Mesendoderm (in vitro differentiated cells): Measurements from ENCODE around the gene AGTRAP.

Experiments
- DNase-seq: peaks from one replicate; pipeline ENCODE4 v3.0.0; 2013
- H2AK5ac ChIP-seq: 2 replicates; pipeline ENCODE4 v1.6.1; 2013; ENCODE audit warnings: low read length, inconsistent platforms
- H2BK120ac ChIP-seq: 2 replicates; pipeline ENCODE4 v1.6.1; 2013; ENCODE audit warnings: low read depth, mild to moderate bottlenecking, low read length, moderate library complexity, mixed read lengths
- H2BK15ac ChIP-seq: replicated peaks from 2 replicates; pipeline ENCODE4 v1.6.1; 2013; ENCODE audit warnings: low read depth, mild to moderate bottlenecking, moderate library complexity
- H2BK5ac ChIP-seq: 2 replicates; pipeline ENCODE4 v1.6.1; 2013; ENCODE audit warnings: low read length, inconsistent platforms
- H3K18ac ChIP-seq: 2 replicates; pipeline ENCODE4 v1.6.1; 2013; ENCODE audit warnings: mild to moderate bottlenecking, low read length, mixed read lengths
- H3K23ac ChIP-seq: one replicate; pipeline ENCODE4 v1.6.1; 2013; ENCODE audit warnings: low read length
- H3K27ac ChIP-seq: 2 replicates; pipeline ENCODE4 v1.5.1; 2013; ENCODE audit warnings: low read depth, mild to moderate bottlenecking, inconsistent platforms, low read length, moderate library complexity
- H3K27me3 ChIP-seq: 2 replicates; pipeline ENCODE4 v1.6.1; 2013; ENCODE audit warnings: low read length, control low read depth, mild to moderate bottlenecking, inconsistent platforms; ENCODE audit not compliant: insufficient read depth, poor library complexity
- H3K36me3 ChIP-seq: 2 replicates; pipeline ENCODE4 v1.6.1; 2013; ENCODE audit warnings: low read length, inconsistent platforms; ENCODE audit not compliant: control insufficient read depth, insufficient read depth
- H3K4ac ChIP-seq: one replicate; pipeline ENCODE4 v1.6.1; 2013; ENCODE audit warnings: low read depth, mild to moderate bottlenecking, low read length, moderate library complexity
- H3K4me1 ChIP-seq: 2 replicates; pipeline ENCODE4 v1.6.1; 2013; ENCODE audit warnings: low read depth, low read length, inconsistent platforms; ENCODE audit not compliant: control insufficient read depth
- H3K4me2 ChIP-seq: 2 replicates; pipeline ENCODE4 v1.6.1; 2013; ENCODE audit warnings: low read length
- H3K4me3 ChIP-seq: 2 replicates; pipeline ENCODE4 v1.5.1; 2013; ENCODE audit warnings: mild to moderate bottlenecking, low read length
- H3K56ac ChIP-seq: one replicate; pipeline ENCODE4 v1.6.1; 2013; ENCODE audit warnings: low read length
- H3K79me1 ChIP-seq: 2 replicates; pipeline ENCODE4 v1.6.1; 2013; ENCODE audit warnings: low read length, inconsistent platforms
- H3K79me2 ChIP-seq: 2 replicates; pipeline ENCODE4 v1.6.1; 2013; ENCODE audit warnings: mild to moderate bottlenecking, low read length; ENCODE audit not compliant: control insufficient read depth, insufficient read depth
- H3K9ac ChIP-seq: 2 replicates; pipeline ENCODE4 v1.6.1; 2013; ENCODE audit warnings: low read length, inconsistent platforms
- H4K5ac ChIP-seq: one replicate; pipeline ENCODE4 v1.6.1; 2013; ENCODE audit warnings: low read length
- H4K8ac ChIP-seq: one replicate; pipeline ENCODE4 v1.6.1; 2013; ENCODE audit warnings: low read depth, mild to moderate bottlenecking, control low read depth, low read length, moderate library complexity
- WGBS: extraction: QIAGEN DNeasy Blood & Tissue Kit; methylation state at CpG from one replicate; pipeline ENCODE4 v1.1.7; 2013; ENCODE audit warnings: low lambda C conversion rate, missing lambda C conversion rate; ENCODE audit not compliant: insufficient coverage; ENCODE audit errors: extremely low coverage; 5-methylcytosine and 5-hydroxymethylcytosine counted together

AGTRAP gene

DNA sequence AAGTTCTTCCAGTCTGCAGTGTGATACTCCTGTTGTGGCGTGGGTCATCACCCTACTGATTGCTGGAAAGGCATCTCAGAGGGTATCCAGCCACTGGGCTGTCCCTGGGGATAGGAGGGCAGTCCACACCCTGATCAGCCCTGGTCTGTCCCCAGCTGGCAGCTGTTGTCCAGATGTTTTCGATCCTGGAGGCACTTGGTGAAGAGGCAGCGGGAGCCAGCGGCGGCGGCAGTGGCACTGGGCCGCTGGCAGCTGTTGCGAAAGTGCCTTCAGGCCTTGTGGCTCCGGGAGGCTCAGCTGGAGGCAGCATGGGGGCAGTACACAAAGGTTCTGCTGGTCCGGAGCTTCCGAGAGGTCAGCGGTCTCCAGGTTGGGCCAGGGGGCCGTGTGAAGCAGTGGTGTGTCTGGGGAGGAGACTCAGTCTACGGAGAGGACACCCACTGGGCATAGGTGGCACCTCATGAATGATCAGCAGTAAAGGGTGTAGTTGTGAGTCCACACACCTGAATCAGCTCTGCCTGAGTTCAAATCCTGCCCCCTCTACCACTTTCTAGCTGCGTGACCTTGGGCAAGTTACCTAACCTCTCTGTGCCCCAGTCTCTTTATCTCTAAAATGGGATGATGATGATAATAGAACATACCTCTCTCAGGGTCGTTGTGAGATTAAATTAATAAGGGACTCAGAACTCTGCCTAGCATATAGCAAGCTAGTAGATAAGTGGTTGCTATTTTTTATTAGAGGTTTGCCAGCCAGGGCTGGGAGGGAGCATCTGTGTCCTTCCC, 32.2 kb downstream of the AGTRAP start:
- H3K27ac ChIP-seq: no peak overlapping the region
- no peak overlapping the region for H4K5ac ChIP-seq
- H3K27me3 ChIP-seq: no peaks in the 10 kb centered on the region
- no peak overlapping the region for H3K4me2 ChIP-seq
- no peak overlapping the region for H2BK5ac ChIP-seq
- WGBS: no CpG with 5 or more reads among the region's 16 CpGs
- H3K23ac ChIP-seq: peak overlapping the region; percentile 66
- H3K36me3 ChIP-seq: no peaks in the 10 kb centered on the region
- no peak overlapping the region for H3K4me3 ChIP-seq
- no peaks in the 10 kb centered on the region for H3K79me1 ChIP-seq
- H3K79me2 ChIP-seq: no peaks in the 10 kb centered on the region
- no peak overlapping the region for H3K9ac ChIP-seq
- no peak overlapping the region for H2BK120ac ChIP-seq
- H2AK5ac ChIP-seq: no peak overlapping the region
- no peak overlapping the region for H2BK15ac ChIP-seq
- no peak overlapping the region for H4K8ac ChIP-seq
- H3K18ac ChIP-seq: no peak overlapping the region
- H3K56ac ChIP-seq: no peak overlapping the region
- DNase-seq: no peak
- no peaks in the 10 kb centered on the region for H3K4me1 ChIP-seq
- no peak overlapping the region for H3K4ac ChIP-seq

DNA sequence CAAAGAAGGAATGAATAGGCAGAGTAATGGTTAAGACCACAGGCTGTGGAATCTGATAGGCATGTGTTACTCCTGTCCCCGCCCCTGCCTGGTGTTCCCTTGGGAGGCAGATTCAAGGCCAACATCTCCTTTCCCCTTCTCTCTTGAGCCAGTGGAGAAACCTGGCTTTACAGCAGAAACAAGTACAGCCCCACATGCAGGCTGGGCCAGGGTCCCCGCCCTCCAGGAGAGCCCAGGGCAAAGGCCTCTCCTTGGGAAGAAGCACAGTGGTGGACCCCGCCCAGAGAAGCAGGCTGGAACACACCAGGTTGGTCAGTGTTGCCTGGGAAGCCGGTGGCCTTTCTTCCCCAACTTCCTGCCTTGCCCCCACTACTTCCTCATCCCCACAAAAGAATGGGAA, 32.9 kb downstream of the AGTRAP start:
- H4K5ac ChIP-seq: no peak overlapping the region
- no peak overlapping the region for H2BK5ac ChIP-seq
- no peak overlapping the region for H3K4me2 ChIP-seq
- no peak overlapping the region for H3K18ac ChIP-seq
- H3K4ac ChIP-seq: no peak overlapping the region
- DNase-seq: peak; percentile 36
- H3K56ac ChIP-seq: no peak overlapping the region
- H3K27me3 ChIP-seq: no peaks in the 10 kb centered on the region
- H3K4me1 ChIP-seq: no peaks in the 10 kb centered on the region
- H4K8ac ChIP-seq: no peak overlapping the region
- no peak overlapping the region for H3K4me3 ChIP-seq
- no peaks in the 10 kb centered on the region for H3K79me1 ChIP-seq
- no peak overlapping the region for H3K9ac ChIP-seq
- no peak overlapping the region for H2BK15ac ChIP-seq
- H3K27ac ChIP-seq: no peak overlapping the region
- H3K79me2 ChIP-seq: no peaks in the 10 kb centered on the region
- H3K23ac ChIP-seq: no peak overlapping the region
- no peak overlapping the region for H2AK5ac ChIP-seq
- WGBS: no CpG with 5 or more reads among the region's 4 CpGs
- H2BK120ac ChIP-seq: no peak overlapping the region
- no peaks in the 10 kb centered on the region for H3K36me3 ChIP-seq

DNA sequence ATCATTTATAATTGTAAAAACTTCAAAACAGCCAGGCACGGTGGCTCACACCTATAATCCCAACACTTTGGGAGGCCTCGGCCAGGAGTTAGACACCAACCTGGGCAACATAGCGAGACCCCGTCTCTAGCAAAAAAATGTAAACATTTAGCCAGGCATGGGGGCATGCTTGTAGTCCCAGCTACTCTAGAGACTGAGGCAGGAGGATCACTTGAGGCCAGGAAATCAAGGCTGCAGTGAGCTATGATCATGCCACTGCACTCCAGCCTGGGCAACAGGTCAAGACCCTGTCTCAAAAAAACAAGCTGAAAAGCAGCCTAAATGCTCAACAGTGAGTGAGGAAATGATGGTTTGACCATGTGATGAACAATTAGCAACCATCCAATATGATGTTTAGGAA, 33.3 kb downstream of the AGTRAP start:
- no peak overlapping the region for H4K5ac ChIP-seq
- no CpG with 5 or more reads among the region's 4 CpGs for WGBS
- no peak overlapping the region for H3K4ac ChIP-seq

DNA sequence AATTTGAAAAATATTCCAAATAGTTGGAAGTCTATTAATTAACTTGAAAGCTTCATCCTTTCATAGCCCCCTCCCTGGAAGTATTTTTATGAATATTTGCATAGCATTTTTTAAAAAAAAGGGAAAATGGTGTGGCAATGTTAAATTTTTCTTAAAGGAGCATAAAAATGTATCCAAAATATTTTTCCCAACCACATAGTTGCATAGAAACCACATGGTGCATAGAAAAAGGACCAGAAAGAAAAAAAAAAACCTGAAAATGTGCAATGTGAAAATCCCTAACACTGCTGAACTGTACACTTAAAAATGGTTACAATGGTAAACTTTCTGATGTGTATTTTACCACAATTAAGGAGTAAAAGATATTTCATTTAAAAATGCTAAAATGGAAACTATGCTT, 34.1 kb downstream of the AGTRAP start:
- no peak overlapping the region for H4K5ac ChIP-seq
- no peak overlapping the region for H2AK5ac ChIP-seq
- no peak overlapping the region for H3K18ac ChIP-seq
- no peak overlapping the region for H2BK15ac ChIP-seq
- no peak overlapping the region for H3K4me3 ChIP-seq
- no peak for DNase-seq
- no peaks in the 10 kb centered on the region for H3K79me2 ChIP-seq
- H3K27me3 ChIP-seq: no peaks in the 10 kb centered on the region
- no peak overlapping the region for H3K56ac ChIP-seq
- no peaks in the 10 kb centered on the region for H3K79me1 ChIP-seq
- H3K27ac ChIP-seq: no peak overlapping the region
- H2BK5ac ChIP-seq: no peak overlapping the region
- no peak overlapping the region for H3K23ac ChIP-seq
- H2BK120ac ChIP-seq: no peak overlapping the region
- H3K9ac ChIP-seq: no peak overlapping the region
- no peak overlapping the region for H3K4me2 ChIP-seq
- no peak overlapping the region for H4K8ac ChIP-seq
- H3K4me1 ChIP-seq: no peaks in the 10 kb centered on the region
- no peak overlapping the region for H3K4ac ChIP-seq
- no peaks in the 10 kb centered on the region for H3K36me3 ChIP-seq

More for the DNA sequence above, 33.3 kb downstream of the AGTRAP start:
- Histone ChIP-seq H2BK120ac (no peak overlapping the region), H2BK15ac (no peak overlapping the region), H3K18ac (no peak overlapping the region), H3K36me3 (no peaks in the 10 kb centered on the region), H3K4me2 (no peak overlapping the region), H3K27ac (no peak overlapping the region), H2BK5ac (no peak overlapping the region), H2AK5ac (no peak overlapping the region), H4K8ac (no peak overlapping the region), H3K23ac (no peak overlapping the region), H3K4me3 (no peak overlapping the region), H3K4me1 (no peaks in the 10 kb centered on the region), H3K79me1 (no peaks in the 10 kb centered on the region), H3K79me2 (no peaks in the 10 kb centered on the region), H3K9ac (no peak overlapping the region), H3K56ac (no peak overlapping the region), H3K27me3 (no peaks in the 10 kb centered on the region)
- no peak for DNase-seq

DNA sequence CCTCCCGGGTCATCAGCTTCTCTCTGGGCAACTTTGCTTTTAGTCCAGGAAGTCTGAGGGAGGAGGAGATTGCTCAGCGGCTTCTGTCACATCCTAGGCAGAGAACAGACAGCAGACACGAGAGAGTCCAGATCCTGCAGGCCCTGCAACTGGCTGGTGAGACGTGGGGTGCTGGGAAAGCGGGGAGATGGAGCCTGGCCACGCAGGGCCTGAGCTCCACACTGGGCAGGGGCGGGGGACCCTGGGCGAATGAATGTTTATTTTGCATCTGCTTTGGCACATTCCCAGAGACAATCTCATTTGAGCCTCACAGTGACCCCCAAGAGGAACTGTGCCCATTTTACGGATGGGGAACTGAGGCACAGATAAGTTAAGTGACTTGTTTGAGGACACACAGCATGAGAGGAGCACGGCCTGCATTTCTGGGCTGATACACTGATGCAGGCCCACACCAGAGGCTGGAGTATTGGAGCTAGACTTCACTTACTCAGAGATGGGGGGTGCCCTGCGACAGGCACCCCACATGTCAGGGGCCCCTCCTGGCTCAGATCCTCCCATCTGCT, 35.6 kb downstream of the AGTRAP start:
- Histone ChIP-seq H3K79me1 (no peaks in the 10 kb centered on the region), H3K18ac (no peak overlapping the region), H4K8ac (no peak overlapping the region), H2BK5ac (no peak overlapping the region), H4K5ac (no peak overlapping the region), H3K9ac (no peak overlapping the region), H3K56ac (no peak overlapping the region), H3K23ac (no peak overlapping the region), H3K4ac (no peak overlapping the region), H3K27me3 (no peaks in the 10 kb centered on the region), H3K36me3 (no peaks in the 10 kb centered on the region), H3K27ac (no peak overlapping the region), H3K79me2 (no peaks in the 10 kb centered on the region), H2BK120ac (no peak overlapping the region), H3K4me1 (no peaks in the 10 kb centered on the region), H2AK5ac (no peak overlapping the region), H3K4me2 (no peak overlapping the region), H3K4me3 (no peak overlapping the region), H2BK15ac (no peak overlapping the region)
- DNase-seq: no peak
- WGBS: no CpG with 5 or more reads among the region's 11 CpGs

DNA sequence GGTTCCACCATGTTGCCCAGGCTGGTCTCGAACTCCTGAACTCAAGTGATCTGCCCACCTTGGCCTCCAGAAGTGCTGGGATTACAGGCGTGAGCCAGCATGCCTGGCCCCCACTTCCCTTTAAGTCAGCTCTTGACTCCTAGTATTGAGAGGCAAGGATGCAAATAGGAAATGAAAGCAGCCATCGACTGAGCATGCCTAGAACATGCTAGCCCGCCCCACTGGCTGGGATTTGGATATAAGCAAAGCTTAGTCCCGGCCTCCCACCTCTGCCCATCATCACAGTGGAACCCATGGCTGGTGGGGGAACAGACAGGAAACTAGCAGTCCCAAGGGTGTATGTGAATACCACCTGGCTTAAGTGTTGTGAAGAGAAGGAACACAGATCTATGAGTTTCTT, 36.5 kb downstream of the AGTRAP start:
- no peak overlapping the region for H3K56ac ChIP-seq
- H3K79me1 ChIP-seq: no peaks in the 10 kb centered on the region
- H3K79me2 ChIP-seq: no peaks in the 10 kb centered on the region
- no peak overlapping the region for H4K8ac ChIP-seq
- H3K18ac ChIP-seq: no peak overlapping the region
- no peak overlapping the region for H2BK15ac ChIP-seq
- H3K4me1 ChIP-seq: no peaks in the 10 kb centered on the region
- no peak overlapping the region for H2BK120ac ChIP-seq
- no CpG with 5 or more reads among the region's 5 CpGs for WGBS
- no peak overlapping the region for H3K4ac ChIP-seq
- H3K36me3 ChIP-seq: no peaks in the 10 kb centered on the region
- DNase-seq: no peak
- no peak overlapping the region for H2AK5ac ChIP-seq
- no peak overlapping the region for H3K9ac ChIP-seq
- no peak overlapping the region for H3K27ac ChIP-seq
- no peak overlapping the region for H2BK5ac ChIP-seq
- H3K23ac ChIP-seq: no peak overlapping the region
- no peak overlapping the region for H3K4me2 ChIP-seq
- H3K27me3 ChIP-seq: no peaks in the 10 kb centered on the region
- H4K5ac ChIP-seq: no peak overlapping the region
- H3K4me3 ChIP-seq: no peak overlapping the region
